ENCODE measurements around the gene COX7A1.
A peak's percentile ranks its signal among the peaks of the same experiment; 100 is the strongest.

The COX7A1 gene

DNA sequence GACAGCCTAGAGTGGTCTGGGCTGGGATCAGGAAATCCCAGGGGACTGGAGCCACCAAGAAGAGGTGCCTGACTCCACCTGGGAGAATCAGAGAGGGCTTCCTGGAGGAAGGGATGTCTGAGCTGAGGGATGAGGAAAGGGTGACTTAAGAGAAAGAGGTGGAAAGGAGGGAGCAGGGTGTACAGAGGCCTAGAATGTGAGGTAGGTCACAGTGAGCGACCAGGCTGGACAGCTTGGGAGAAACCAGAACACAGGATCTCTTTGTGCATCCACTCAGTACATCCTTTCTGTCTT, 36.0 kb downstream of the COX7A1 start:
- H3K4me3 ChIP-seq (ENCODE audit: low read depth, low read length), result peak overlapping the region; percentile 82
- ChIA-PET CTCF (interaction anchor here (0.7 to 5.2 kb wide), 7 partner anchors 9 to 56 kb away, joined by 3 to 39 read pairs (median 3); no protein-coding TSS in a partner anchor), POLR2A (interaction anchor here (1.3 kb wide), 1 partner anchor 11 kb away, joined by 6 read pairs; no protein-coding TSS in a partner anchor)
- TF ChIP-seq, protein P1, sequence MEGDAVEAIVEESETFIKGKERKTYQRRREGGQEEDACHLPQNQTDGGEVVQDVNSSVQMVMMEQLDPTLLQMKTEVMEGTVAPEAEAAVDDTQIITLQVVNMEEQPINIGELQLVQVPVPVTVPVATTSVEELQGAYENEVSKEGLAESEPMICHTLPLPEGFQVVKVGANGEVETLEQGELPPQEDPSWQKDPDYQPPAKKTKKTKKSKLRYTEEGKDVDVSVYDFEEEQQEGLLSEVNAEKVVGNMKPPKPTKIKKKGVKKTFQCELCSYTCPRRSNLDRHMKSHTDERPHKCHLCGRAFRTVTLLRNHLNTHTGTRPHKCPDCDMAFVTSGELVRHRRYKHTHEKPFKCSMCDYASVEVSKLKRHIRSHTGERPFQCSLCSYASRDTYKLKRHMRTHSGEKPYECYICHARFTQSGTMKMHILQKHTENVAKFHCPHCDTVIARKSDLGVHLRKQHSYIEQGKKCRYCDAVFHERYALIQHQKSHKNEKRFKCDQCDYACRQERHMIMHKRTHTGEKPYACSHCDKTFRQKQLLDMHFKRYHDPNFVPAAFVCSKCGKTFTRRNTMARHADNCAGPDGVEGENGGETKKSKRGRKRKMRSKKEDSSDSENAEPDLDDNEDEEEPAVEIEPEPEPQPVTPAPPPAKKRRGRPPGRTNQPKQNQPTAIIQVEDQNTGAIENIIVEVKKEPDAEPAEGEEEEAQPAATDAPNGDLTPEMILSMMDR (IDR thresholded peaks at IDR 0.05; ENCODE audit: insufficient read depth, low read length, missing control alignments), result no peak
- no peak for DNase-seq (ENCODE audit: low read depth, low spot score)

DNA sequence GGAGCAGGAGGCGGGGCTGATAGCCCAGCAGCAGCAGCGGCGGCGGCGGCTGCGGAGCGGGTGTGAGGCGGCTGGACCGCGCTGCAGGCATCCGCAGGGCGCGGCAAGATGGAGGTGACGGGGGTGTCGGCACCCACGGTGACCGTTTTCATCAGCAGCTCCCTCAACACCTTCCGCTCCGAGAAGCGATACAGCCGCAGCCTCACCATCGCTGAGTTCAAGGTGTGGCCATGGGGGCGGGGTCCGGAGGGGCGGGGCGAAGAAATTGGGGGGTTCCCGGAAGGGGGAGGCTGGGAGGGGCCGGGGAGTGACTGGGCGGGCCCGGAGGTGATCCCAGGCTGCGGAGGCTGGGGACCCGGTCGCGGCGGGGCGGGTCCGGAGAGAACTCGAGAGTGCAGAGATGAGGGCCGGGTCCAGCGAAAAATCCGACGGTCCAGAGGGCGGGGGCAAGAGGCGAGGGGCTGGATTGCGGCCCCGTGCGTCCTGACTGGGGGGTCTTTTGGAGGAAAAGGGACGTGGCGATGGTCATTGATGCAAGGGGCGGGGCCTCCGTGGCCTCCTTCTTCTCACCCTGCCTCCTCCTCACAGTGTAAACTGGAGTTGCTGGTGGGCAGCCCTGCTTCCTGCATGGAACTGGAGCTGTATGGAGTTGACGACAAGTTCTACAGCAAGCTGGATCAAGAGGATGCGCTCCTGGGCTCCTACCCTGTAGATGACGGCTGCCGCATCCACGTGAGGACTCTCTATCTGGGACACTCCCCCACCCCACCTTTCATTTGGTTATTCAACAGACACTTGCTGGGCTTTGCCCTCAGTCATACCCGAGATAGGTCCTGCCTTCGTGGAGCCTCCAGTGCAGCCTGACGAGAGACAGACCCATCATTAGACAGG, 36.5 kb downstream of the COX7A1 start, which contains the start of gene TBCB:
TBCB (plus strand) TSS at position 16 of the 891 bp plus-strand sequence; CDS start at position 109, 93 bp downstream.
- TF ChIP-seq, protein P1 (IDR thresholded peaks at IDR 0.05; ENCODE audit: insufficient read depth, low read length, missing control alignments), result no peak
- CTCF ChIA-PET, result interaction anchor here (0.7 to 5.2 kb wide), 7 partner anchors 9 to 55 kb away, joined by 3 to 39 read pairs (median 3); no protein-coding TSS in a partner anchor
- POLR2A ChIA-PET, result interaction anchor here (0.5 to 1.9 kb wide), 7 partner anchors 12 to 214 kb away, joined by 3 to 6 read pairs (median 3); partner anchors contain the start of genes ALKBH6, ZNF146 and ZNF565
- DNase-seq (ENCODE audit: low read depth, low spot score), result no peak
- H3K4me3 ChIP-seq (ENCODE audit: low read depth, low read length), result peak within 1 kb of the TSS; percentile 92

DNA sequence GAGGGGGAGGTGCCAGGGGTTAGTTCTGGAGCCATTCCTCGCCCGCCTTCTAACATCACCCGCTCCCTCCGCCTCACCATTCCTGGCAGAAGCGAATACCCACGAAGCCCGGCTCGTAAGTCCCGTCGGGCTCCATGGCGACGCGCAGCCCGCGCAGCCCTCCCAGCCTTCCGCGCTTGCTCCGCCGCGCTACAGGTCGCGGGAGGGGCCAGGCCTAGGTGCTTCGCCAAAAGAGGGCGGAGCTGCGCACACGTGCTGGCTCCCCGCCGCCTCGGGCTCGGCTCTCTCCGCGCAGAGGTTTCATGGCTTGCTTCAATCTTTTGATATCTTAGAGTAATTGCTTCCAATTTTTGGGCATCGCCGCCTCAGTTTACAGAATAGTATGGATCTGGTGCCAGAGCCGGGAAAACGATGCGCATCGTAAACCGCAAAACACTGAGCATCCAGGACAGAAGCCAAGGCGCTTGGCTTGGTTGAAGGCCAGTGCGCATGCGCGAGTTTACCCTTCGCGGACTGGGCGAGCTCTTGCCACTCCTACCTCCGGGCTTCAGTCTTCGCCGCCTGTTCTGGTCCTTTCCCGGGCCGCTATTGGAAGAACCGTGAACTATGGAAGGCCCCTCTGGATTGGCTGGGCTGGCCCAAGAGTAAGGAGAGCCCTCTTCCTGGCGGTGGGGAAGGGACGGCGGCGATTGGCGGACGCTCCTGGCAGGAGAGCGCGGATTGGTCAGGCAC, 37.4 kb downstream of the COX7A1 start, which contains the start of gene POLR2I:
POLR2I (minus strand) TSS at position 155 of the 732 bp plus-strand sequence; CDS start at position 136, 19 bp downstream.
- peak; percentile 99 for DNase-seq (ENCODE audit: low read depth, low spot score)
- TF ChIP-seq, protein P1 (IDR thresholded peaks at IDR 0.05; ENCODE audit: insufficient read depth, low read length, missing control alignments), result no peak
- POLR2A ChIA-PET, result interaction anchor here (0.5 to 1.9 kb wide), 6 partner anchors 11 to 214 kb away, joined by 3 to 5 read pairs (median 3); partner anchors contain the start of genes ALKBH6, ZNF146 and ZNF565
- CTCF ChIA-PET, result interaction anchor here (0.8 to 5.2 kb wide), 3 partner anchors 12 to 55 kb away, joined by 3 to 39 read pairs (median 7); no protein-coding TSS in a partner anchor
- peak within 1 kb of the TSS; percentile 92 for H3K4me3 ChIP-seq (ENCODE audit: low read depth, low read length)

DNA sequence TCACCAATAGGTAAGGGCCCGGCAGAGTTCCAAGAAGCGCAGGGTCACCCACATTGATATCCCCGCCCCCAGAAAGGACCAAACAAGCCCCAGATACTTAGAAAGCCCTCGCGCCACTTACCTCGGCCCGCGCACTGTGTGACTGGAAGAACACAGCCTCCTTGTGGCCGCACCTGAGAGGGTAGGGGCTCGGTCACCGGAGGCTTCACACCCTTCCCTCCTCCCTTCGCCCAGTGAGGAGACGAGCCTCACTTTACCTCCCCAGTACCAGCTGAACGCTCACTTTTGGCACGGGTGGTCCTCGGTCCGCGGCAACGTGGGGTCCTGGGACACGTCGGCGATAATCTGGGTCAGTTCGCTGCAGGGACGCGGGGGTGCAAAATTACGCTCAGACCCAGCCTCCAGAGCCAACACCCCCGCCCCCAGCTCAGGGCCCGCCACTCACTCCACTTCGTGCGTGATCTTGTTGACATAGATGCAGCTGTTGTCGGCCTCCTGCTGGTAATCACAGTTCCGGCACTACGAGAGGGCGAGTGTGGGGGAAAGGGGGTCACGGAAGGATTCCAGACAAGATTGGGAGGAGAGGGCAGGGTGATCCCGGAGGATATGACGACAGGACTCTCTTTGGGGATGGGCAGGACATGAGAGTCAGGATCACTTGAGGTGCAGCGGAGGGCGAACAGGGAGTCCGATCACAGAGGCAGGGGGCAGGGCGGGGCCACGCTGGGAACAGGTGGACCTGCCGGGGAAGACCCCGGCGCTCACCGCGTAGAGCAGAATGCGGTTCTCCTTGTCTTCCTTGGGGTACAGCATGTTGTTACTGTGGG, 38.1 kb downstream of the COX7A1 start:
- DNase-seq (ENCODE audit: low read depth, low spot score), result no peak
- POLR2A ChIA-PET, result interaction anchor here (1.9 kb wide), 1 partner anchor 10 kb away, joined by 5 read pairs; no protein-coding TSS in a partner anchor
- peak overlapping the region; percentile 92 for H3K4me3 ChIP-seq (ENCODE audit: low read depth, low read length)
- CTCF ChIA-PET, result interaction anchor here (5.2 kb wide), 1 partner anchor 13 kb away, joined by 39 read pairs; no protein-coding TSS in a partner anchor
- TF ChIP-seq, protein P1 (IDR thresholded peaks at IDR 0.05; ENCODE audit: insufficient read depth, low read length, missing control alignments), result peak; percentile 23

DNA sequence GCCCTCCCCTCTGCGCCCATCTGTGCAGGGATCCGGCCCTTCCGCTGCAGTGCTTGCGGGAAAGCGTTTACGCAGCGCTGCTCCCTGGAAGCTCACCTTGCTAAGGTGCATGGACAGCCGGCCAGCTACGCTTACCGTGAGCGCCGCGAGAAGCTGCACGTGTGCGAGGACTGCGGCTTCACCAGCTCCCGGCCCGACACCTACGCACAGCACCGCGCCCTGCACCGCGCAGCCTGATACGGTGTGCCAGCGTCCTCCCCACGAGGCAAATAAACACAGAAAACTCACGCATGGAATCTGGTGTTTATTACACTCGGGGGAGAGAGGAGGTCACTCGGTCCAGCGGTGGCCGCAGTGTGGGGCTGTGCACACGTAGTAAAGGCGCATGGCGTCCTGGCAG, 38.8 kb downstream of the COX7A1 start:
- TF ChIP-seq, protein P1 (IDR thresholded peaks at IDR 0.05; ENCODE audit: insufficient read depth, low read length, missing control alignments), result no peak
- no peak for DNase-seq (ENCODE audit: low read depth, low spot score)
- peak overlapping the region; percentile 92 for H3K4me3 ChIP-seq (ENCODE audit: low read depth, low read length)
- ChIA-PET CTCF (no interaction called here), POLR2A (no interaction called here)
